NOMO-1 treated with dmso at 0.1 percent for 144 hours (cell line): ENCODE results near the gene KRT80.
"Not testable (repeated sequence)": the region's sequence is repeated elsewhere in the genome, so short reads cannot be mapped to it uniquely, and the experiment has no call there.

Experiments
- DNase-seq: peaks from one replicate; lab custom pipeline; 2025; ENCODE audit not compliant: unreplicated experiment; lab: John Stamatoyannopoulos, UW

The KRT80 gene

GRCh38 chr12:52191841-52192791, at the start of gene KRT80:
KRT80 (minus strand) TSS chr12:52192014; CDS start chr12:52191902, 112 bp downstream.
- DNase-seq: no peak

- DNase-seq: no peak
Observed at GRCh38 chr12:52241205-52241842, 49.5 kb upstream of the KRT80 start.

- not testable (repeated sequence) for DNase-seq
Observed at GRCh38 chr12:52240247-52240646, 48.4 kb upstream of the KRT80 start.

- no peak for DNase-seq
Observed at GRCh38 chr12:52239767-52240166, 48.0 kb upstream of the KRT80 start.

GRCh38 chr12:52238916-52239646, 47.3 kb upstream of the KRT80 start:
- no peak for DNase-seq

GRCh38 chr12:52238207-52238840, 46.5 kb upstream of the KRT80 start:
- no peak for DNase-seq

- DNase-seq: no peak
Observed at GRCh38 chr12:52236386-52237050, 44.7 kb upstream of the KRT80 start.

- DNase-seq: no peak
Observed at GRCh38 chr12:52235822-52236361, 44.1 kb upstream of the KRT80 start.

- no peak for DNase-seq
Observed at GRCh38 chr12:52235001-52235764, 43.4 kb upstream of the KRT80 start.

GRCh38 chr12:52234223-52234810, 42.5 kb upstream of the KRT80 start:
- no peak for DNase-seq

GRCh38 chr12:52233462-52234207, 41.8 kb upstream of the KRT80 start:
- DNase-seq: no peak

GRCh38 chr12:52232674-52233461, 41.1 kb upstream of the KRT80 start, which contains the start of gene KRT7:
KRT7 (plus strand) TSS chr12:52233243; CDS start chr12:52233297, 54 bp downstream.
- DNase-seq: no peak

GRCh38 chr12:52232203-52232673, 40.4 kb upstream of the KRT80 start:
- no peak for DNase-seq

GRCh38 chr12:52231305-52232202, 39.7 kb upstream of the KRT80 start:
- no peak for DNase-seq

GRCh38 chr12:52230364-52231281, 38.8 kb upstream of the KRT80 start:
- no peak for DNase-seq
